GM08714 (cell line): ENCODE data around the gene GPR15LG.

Source experiments
- H3K4me3 ChIP-seq: fragments of 200-500 bp; sonication (Bioruptor generic); 2 replicates; pipeline ENCODE4 v1.5.1; 2014; ENCODE audit warnings: mild to moderate bottlenecking, low read length, inconsistent platforms
- ZNF274 ChIP-seq: IDR thresholded peaks from 2 replicates; pipeline ENCODE4 v1.6.1; 2012; ENCODE audit warnings: mild to moderate bottlenecking, low read depth, low read length

Gene GPR15LG

GRCh38 chr10:84233940-84234339 lies 60.3 kb downstream of the GPR15LG start:
- H3K4me3 ChIP-seq, result no peak overlapping the region
- no peak for TF ChIP-seq ZNF274

- no peak for TF ChIP-seq ZNF274
- H3K4me3 ChIP-seq, result no peak overlapping the region
Observed at GRCh38 chr10:84234479-84234878, 60.9 kb downstream of the GPR15LG start.
